HepG2 (cell line): ENCODE results near the gene MALRD1. TPM values are rescaled to one million over a fixed set of nuclear protein-coding genes. Genes with fewer than 3 reads are reported as not detected.

Experiments
- ATAC-seq: fragments of 200-7000 bp; cut with Tn5 transposase; 3 replicates; pipeline ENCODE4 v1.9.1; 2020; ENCODE audit warnings: mild to moderate bottlenecking, moderate library complexity
- BruUV-seq: library from RNA; stranded (reverse); fragments of 400-500 nt; replicated peaks from 2 replicates; lab custom pipeline; 2021; lab: Mats Ljungman, UMichigan
- CTCF ChIA-PET: fragments of 300-600 bp; formaldehyde crosslinking; extraction: SDS; loops from one replicate; lab custom pipeline; 2021; ENCODE audit warnings: low total read pairs, inconsistent platforms, low intra/inter-chr PET ratio; lab: Yijun Ruan, JAX
- POLR2A ChIA-PET: fragments of 350-600 bp; sonication (Branson Sonifier 250); formaldehyde crosslinking; loops from one replicate; lab custom pipeline; 2020; ENCODE audit warnings: antibody characterized with exemption, inconsistent platforms; lab: Yijun Ruan, JAX
- DNase-seq: peaks from one replicate; pipeline ENCODE4 v3.0.0-alpha.2; 2015; ENCODE audit warnings: low spot score
- FAIRE-seq: peaks from 3 replicates; lab custom pipeline; 2011; peaks lifted over from hg19 to GRCh38; lab: Jason Lieb, UNC
- H2AFZ ChIP-seq: one replicate; pipeline ENCODE4 v1.6.1; 2011; ENCODE audit warnings: low read length, inconsistent platforms
- H3K27ac ChIP-seq: fragments of 300-600 bp; 3 replicates; pipeline ENCODE4 v1.8.0; 2011; ENCODE audit warnings: mixed run types, mild to moderate bottlenecking, mixed read lengths, low read length, inconsistent platforms; ENCODE audit not compliant: insufficient read depth; ENCODE audit errors: extremely low read length
- H3K27me3 ChIP-seq, 2 experiments: fragments of 200-600 bp in 1 of 2; 2 replicates in 1 of 2; 3 replicates in 1 of 2; pipeline versions ENCODE4 v1.6.0 to v1.8.0; 2011; ENCODE audit warnings: low read length in 2 of 2, mild to moderate bottlenecking in 2 of 2, moderate library complexity in 2 of 2, inconsistent platforms in 1 of 2; ENCODE audit not compliant: insufficient read depth in 2 of 2, control insufficient read depth in 1 of 2
- H3K36me3 ChIP-seq, 2 experiments: fragments of 200-600 bp in 1 of 2; replicated peaks in 1 of 2; 2 replicates in 1 of 2; 3 replicates in 1 of 2; pipeline versions ENCODE4 v1.5.1 to v1.8.0; 2011; ENCODE audit warnings: low read length in 2 of 2, inconsistent platforms in 1 of 2; ENCODE audit not compliant: insufficient read depth in 2 of 2, control insufficient read depth in 1 of 2
- H3K4me1 ChIP-seq: 2 replicates; pipeline ENCODE4 v1.5.1; 2012; ENCODE audit warnings: low read length, inconsistent platforms; ENCODE audit not compliant: insufficient read depth
- H3K4me2 ChIP-seq: 2 replicates; pipeline ENCODE4 v1.6.0; 2011; ENCODE audit warnings: low read depth, low read length, inconsistent platforms
- H3K4me3 ChIP-seq, 3 experiments: fragments of 200-600 bp in 1 of 3; sonication (generic), shearing (Covaris generic) in 1 of 3; replicated peaks in 1 of 3; 2 replicates each; pipeline ENCODE4 v1.5.1; 2011 to 2016; ENCODE audit warnings: low read length in 3 of 3, inconsistent platforms in 2 of 3, low read depth in 2 of 3, mild to moderate bottlenecking in 2 of 3, control low read depth in 1 of 3, mixed read lengths in 1 of 3; ENCODE audit not compliant: insufficient read depth in 1 of 3
- H3K79me2 ChIP-seq: one replicate; pipeline ENCODE4 v1.6.1; 2011; ENCODE audit warnings: low read length, inconsistent platforms; ENCODE audit not compliant: insufficient read depth
- H3K9ac ChIP-seq: 2 replicates; pipeline ENCODE4 v1.6.0; 2011; ENCODE audit warnings: mild to moderate bottlenecking, low read depth, low read length, inconsistent platforms; ENCODE audit not compliant: insufficient read depth
- H3K9me3 ChIP-seq: 2 replicates; pipeline ENCODE4 v1.5.1; 2012; ENCODE audit warnings: mild to moderate bottlenecking, low read length
- H4K20me1 ChIP-seq: 2 replicates; pipeline ENCODE4 v1.6.0; 2011; ENCODE audit warnings: inconsistent platforms, mild to moderate bottlenecking, low read length, moderate library complexity; ENCODE audit not compliant: insufficient read depth
- ARNT ChIP-seq: fragments of 450-650 bp; IDR thresholded peaks from 2 replicates; pipeline ENCODE4 v1.6.1; 2017
- BRD4 ChIP-seq: sonication (generic); formaldehyde crosslinking; IDR thresholded peaks from 2 replicates; pipeline ENCODE4 v1.4.0; 2020; ENCODE audit warnings: missing genetic modification reagents
- CTCF ChIP-seq: sonication (generic); formaldehyde crosslinking; IDR thresholded peaks from 2 replicates; pipeline ENCODE4 v1.5.0; 2020; ENCODE audit warnings: mild to moderate bottlenecking, missing genetic modification reagents, moderate library complexity
- DZIP1 ChIP-seq: sonication (generic); formaldehyde crosslinking; IDR thresholded peaks from 2 replicates; pipeline ENCODE4 v1.5.0; 2020; ENCODE audit warnings: mild to moderate bottlenecking, missing genetic modification reagents
- MEIS2 ChIP-seq: sonication (generic); formaldehyde crosslinking; IDR thresholded peaks from 2 replicates; pipeline ENCODE4 v1.9.0; 2021; ENCODE audit warnings: mild to moderate bottlenecking, missing genetic modification reagents
- NKX3-1 ChIP-seq: sonication (generic); formaldehyde crosslinking; IDR thresholded peaks from 2 replicates; pipeline ENCODE4 v1.5.0; 2020; ENCODE audit warnings: missing genetic modification reagents
- PLRG1 ChIP-seq: fragments of 450-650 bp; conservative IDR thresholded peaks from 2 replicates; pipeline ENCODE4 v1.6.1; 2016
- TARDBP ChIP-seq: sonication (generic); formaldehyde crosslinking; IDR thresholded peaks from 2 replicates; pipeline ENCODE4 v1.8.0; 2022; ENCODE audit warnings: mild to moderate bottlenecking, missing genetic modification reagents
- TRIM24 ChIP-seq: sonication (generic); formaldehyde crosslinking; IDR thresholded peaks from 2 replicates; pipeline ENCODE4 v1.8.0; 2022; ENCODE audit warnings: mild to moderate bottlenecking, missing genetic modification reagents
- ZBTB1 ChIP-seq: sonication (generic); formaldehyde crosslinking; IDR thresholded peaks from 2 replicates; pipeline ENCODE4 v1.4.0; 2020; ENCODE audit warnings: missing genetic modification reagents, borderline replicate concordance
- ZNF263 ChIP-seq: sonication (generic); formaldehyde crosslinking; IDR thresholded peaks from 2 replicates; pipeline ENCODE4 v1.4.0; 2020; ENCODE audit warnings: missing genetic modification reagents
- ZNF292 ChIP-seq: sonication (generic); formaldehyde crosslinking; IDR thresholded peaks from 2 replicates; pipeline ENCODE4 v1.8.1; 2022; ENCODE audit warnings: mild to moderate bottlenecking, low read depth, missing genetic modification reagents, borderline replicate concordance
- ZNF703 ChIP-seq: sonication (generic); formaldehyde crosslinking; IDR thresholded peaks from 2 replicates; pipeline ENCODE4 v1.5.1; 2020; ENCODE audit warnings: missing genetic modification reagents, mild to moderate bottlenecking, moderate library complexity, borderline replicate concordance
- ZNF790 ChIP-seq: sonication (generic); formaldehyde crosslinking; IDR thresholded peaks from 2 replicates; pipeline ENCODE4 v1.8.0; 2022; ENCODE audit warnings: missing genetic modification reagents, mild to moderate bottlenecking, borderline replicate concordance
- ZNF879 ChIP-seq: sonication (generic); formaldehyde crosslinking; IDR thresholded peaks from 2 replicates; pipeline ENCODE4 v1.8.1; 2023; ENCODE audit warnings: missing genetic modification reagents
- ZSCAN29 ChIP-seq: sonication (generic); formaldehyde crosslinking; conservative IDR thresholded peaks from 2 replicates; pipeline ENCODE4 v1.4.0; 2020; ENCODE audit warnings: mild to moderate bottlenecking, missing genetic modification reagents
- WGBS: methylation state at CpG from one replicate; pipeline ENCODE4 v1.1.6; 2017; ENCODE audit warnings: low lambda C conversion rate; 5-methylcytosine and 5-hydroxymethylcytosine counted together
- in situ Hi-C: cut with HindIII; loops from 2 replicates; pipeline ENCODE4 v1.10.0; 2017; ENCODE audit warnings: low pct_unique_long_range_greater_than_20kb; ENCODE audit not compliant: extremely low pct_ligation_motif_present
- intact Hi-C: fragments of 100-400 bp; cut with micrococcal nuclease; formaldehyde crosslinking; loops from one replicate; pipeline ENCODE4 v1.10.0; 2022; ENCODE audit not compliant: unreplicated experiment
- polyA plus RNA-seq, 8 experiments: library from polyadenylated mRNA; depleted of rRNA in 3 of 8; stranded (reverse) in 7 of 8; unstranded in 1 of 8; fragments of >200 nt; fragmentation: Illumina TruSeq in 4 of 8; extraction: Trizol in 4 of 8; gene quantifications; 2 replicates each; pipeline versions ENCODE4 v1.2.1 to v1.2.3, GENCODE V29; 2011 to 2016; ENCODE audit warnings: low read depth in 4 of 8, missing spikeins in 1 of 8, mixed read lengths in 1 of 8; ENCODE audit not compliant: insufficient read depth in 1 of 8
- total RNA-seq, 5 experiments: library from RNA; depleted of rRNA; stranded (reverse); fragments of >200 nt; fragmentation: Illumina TruSeq; extraction: Trizol; gene quantifications; 2 replicates each; pipeline ENCODE4 v1.2.3, GENCODE V29; 2016; ENCODE audit warnings: low read depth in 1 of 5

MALRD1 gene
- total and polyA plus RNA-seq, 2 of the 13 experiments (the other 11 are each of a cell fraction or from before 2014, with no cell fraction given): 5.7 to 15.4 TPM

GRCh38 chr10:19491166-19491565 is 442.6 kb downstream of the MALRD1 start:
- in situ Hi-C loops (no loop called here), intact Hi-C loops (no loop called here)
- Histone ChIP-seq H3K4me1 (no peaks in the 10 kb centered on the region), H3K4me3 (no peak overlapping the region), H2AFZ (no peak overlapping the region), H3K27ac (no peak overlapping the region), H3K36me3 (peaks cover 1 to 14% of the 10 kb centered on the region in 2 experiments; a peak in 1 of 5 replicates), H4K20me1 (no peaks in the 10 kb centered on the region), H3K9me3 (no peaks in the 10 kb centered on the region), H3K79me2 (no peaks in the 10 kb centered on the region), H3K4me2 (no peak overlapping the region), H3K27me3 (no peaks in the 10 kb centered on the region), H3K9ac (no peak overlapping the region)
- no peak for TF ChIP-seq MEIS2 (CRISPR knock-in tag)
- TF ChIP-seq ZBTB1 (CRISPR knock-in tag): no peak
- no peak for TF ChIP-seq ZNF703 (CRISPR knock-in tag)
- TF ChIP-seq DZIP1 (CRISPR knock-in tag): no peak
- ChIA-PET CTCF (no interaction called here), POLR2A (no interaction called here)
- FAIRE-seq (no peak), ATAC-seq (no peak), DNase-seq (no peak)
- BruUV-seq: no TSS peak
- 60% methylated on average over 2 of the region's 2 CpGs for WGBS

- FAIRE-seq: no peak
- no peak for DNase-seq
- no TSS peak for BruUV-seq
- ATAC-seq: no peak
- Histone ChIP-seq H3K9ac (no peak overlapping the region), H3K36me3 (peaks cover 3 to 21% of the 10 kb centered on the region in 2 experiments; a peak in 2 of 5 replicates), H2AFZ (no peak overlapping the region), H3K4me2 (no peak overlapping the region), H3K27me3 (no peaks in the 10 kb centered on the region), H3K9me3 (no peaks in the 10 kb centered on the region), H3K79me2 (no peaks in the 10 kb centered on the region), H3K4me1 (no peaks in the 10 kb centered on the region), H4K20me1 (no peaks in the 10 kb centered on the region), H3K4me3 (no peak overlapping the region), H3K27ac (no peak overlapping the region)
- intact Hi-C loops: no loop called here
- ChIA-PET POLR2A (no interaction called here), CTCF (no interaction called here)
- in situ Hi-C loops: no loop called here
- WGBS: 49% methylated on average over 3 of the region's 3 CpGs
- no peak for TF ChIP-seq TRIM24 (CRISPR knock-in tag)
- no peak for TF ChIP-seq ZNF292 (CRISPR knock-in tag)
- TF ChIP-seq ZNF879 (CRISPR knock-in tag): no peak
- TF ChIP-seq BRD4: no peak
- TF ChIP-seq PLRG1: no peak
- 0 out of 2 replicates have a peak, but pooled peaks have one; percentile 53 for TF ChIP-seq ZNF263 (CRISPR knock-in tag)
- TF ChIP-seq TARDBP (CRISPR knock-in tag): no peak
- TF ChIP-seq ARNT: no peak
- no peak for TF ChIP-seq NKX3-1
- no peak for TF ChIP-seq ZNF790 (CRISPR knock-in tag)
- no peak for TF ChIP-seq ZSCAN29 (CRISPR knock-in tag)
- TF ChIP-seq CTCF: 0 out of 2 replicates have a peak, but pooled peaks have one; percentile 10
Measured at GRCh38 chr10:19493917-19494316, 445.3 kb downstream of the MALRD1 start.
